HG03342 (cell line): Measurements from ENCODE around the gene ZNF341.
A peak's percentile ranks its signal among the peaks of the same experiment; 100 is the strongest.

Source experiments
- ATAC-seq: cut with Tn5 transposase; IDR thresholded peaks from one replicate; pipeline ENCODE4 v1.9.1; 2021; ENCODE audit warnings: mild to moderate bottlenecking, moderate library complexity; ENCODE audit not compliant: unreplicated experiment

Gene ZNF341

DNA sequence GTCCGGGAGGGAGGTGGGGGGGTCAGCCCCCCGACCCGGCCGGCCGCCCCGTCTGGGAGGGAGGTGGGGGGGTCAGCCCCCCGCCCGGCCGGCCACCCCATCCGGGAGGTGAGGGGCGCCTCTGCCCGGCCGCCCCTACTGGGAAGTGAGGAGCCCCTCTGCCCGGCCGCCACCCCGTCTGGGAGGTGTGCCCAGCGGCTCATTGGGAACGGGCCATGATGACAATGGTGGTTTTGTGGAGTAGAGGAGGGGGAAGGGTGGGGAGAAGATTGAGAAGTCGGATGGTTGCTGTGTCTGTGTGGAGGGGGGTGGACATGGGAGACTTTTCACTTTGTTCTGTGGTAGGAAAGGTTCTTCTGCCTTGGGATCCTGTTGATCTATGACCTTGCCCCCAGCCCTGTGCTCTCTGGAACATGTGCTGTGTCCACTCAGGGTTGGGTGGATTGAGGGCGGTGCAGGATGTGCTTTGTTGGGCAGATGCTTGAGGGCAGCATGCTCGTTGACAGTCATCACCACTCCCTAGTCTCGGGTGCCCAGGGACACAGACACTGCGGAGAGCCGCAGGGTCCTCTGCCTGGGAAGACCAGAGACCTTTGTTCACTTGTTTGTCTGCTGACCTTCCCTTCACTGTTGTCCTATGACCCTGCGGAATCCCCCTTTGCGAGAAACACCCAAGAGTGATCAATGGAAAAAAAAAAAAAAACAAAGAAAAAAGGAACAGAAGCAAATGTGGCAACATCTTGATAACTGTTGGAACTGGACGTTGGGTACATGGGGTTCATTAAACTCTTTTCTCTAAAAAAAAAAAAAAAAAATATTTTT, 30.0 kb upstream of the ZNF341 start:
- ATAC-seq = no peak

DNA sequence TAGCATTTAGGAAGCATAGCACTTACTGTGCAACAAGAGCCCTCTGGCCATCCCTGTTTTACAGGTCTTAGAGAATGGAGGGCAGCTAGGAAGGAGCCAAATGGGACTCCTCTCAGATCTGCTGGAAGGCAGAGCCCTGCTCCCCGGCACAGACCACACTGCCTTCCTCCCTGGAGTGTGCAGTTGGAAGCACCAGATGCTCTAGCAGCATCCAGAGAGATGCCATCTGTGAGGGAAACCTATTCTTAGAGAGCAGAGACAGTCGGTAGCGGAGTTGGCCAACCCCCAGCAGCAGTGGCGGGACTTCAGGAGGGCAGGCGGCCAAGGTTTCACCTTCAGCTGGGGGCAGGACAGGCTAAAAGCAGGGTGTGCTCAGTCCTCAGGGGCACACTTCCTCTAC, 28.9 kb upstream of the ZNF341 start:
- ATAC-seq = no peak

DNA sequence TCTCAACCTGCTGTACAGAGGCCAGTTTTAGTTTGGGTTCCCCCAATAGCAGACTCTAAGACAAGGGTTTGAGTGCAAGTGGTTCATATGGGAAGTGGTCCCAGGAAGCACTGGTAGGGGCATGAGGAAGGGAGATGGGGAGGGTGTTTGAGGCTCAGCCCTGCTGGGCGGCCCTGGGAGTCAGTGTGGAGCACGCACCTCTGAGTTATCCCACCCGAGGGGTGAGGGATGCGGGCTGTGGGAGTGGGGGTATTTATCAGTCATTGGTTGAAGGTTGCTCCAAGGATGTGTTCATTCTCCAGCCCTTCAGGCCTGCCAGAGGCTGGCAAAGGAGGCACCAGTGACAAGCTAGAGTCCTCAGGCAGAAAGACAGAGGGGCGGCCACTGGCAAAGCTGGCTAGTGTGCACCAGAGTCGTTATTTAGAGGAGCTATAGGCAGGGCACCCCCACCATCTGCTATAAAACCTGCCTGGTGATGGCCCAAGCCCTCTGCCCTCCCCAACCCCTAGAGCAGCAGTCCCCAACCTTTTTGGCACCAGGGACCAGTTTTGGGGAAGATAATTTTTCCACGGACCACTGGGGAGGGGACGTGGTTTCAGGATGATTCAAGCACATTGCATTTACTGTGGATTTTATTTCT, 28.2 kb upstream of the ZNF341 start:
- ATAC-seq = no peak

DNA sequence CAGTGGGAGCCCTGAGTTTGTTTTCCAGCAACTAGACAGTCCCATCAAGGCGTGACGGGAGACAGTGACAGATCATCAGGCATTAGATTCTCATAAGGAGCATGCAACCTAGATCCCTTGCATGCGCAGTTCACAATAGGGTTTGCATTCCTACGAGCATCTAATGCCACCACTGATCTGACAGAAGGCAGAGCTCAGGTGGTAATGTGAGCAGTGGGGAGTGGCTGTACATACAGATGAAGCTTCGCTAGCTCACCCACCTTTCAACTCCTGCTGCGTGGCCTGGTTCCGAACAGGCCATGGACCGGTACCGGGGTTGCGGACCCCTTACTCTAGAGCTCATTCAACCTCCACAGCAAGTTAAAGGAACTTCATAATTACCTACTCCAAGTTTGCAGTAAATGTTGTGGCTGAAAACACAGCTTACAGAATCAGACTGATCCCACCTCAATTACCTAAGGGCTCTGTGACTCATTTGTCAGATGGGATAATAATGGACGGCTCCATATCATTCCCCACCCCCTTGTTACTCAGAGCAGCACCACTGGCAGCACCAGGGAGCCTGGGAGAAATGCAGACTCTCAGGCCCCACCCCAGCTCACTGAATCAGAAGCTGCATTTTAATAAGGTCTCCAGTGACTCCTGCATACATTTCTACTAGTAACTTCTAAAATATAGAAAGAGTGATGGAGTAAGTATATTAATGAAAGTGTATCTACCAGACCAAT, 27.4 kb upstream of the ZNF341 start:
- no peak for ATAC-seq

DNA sequence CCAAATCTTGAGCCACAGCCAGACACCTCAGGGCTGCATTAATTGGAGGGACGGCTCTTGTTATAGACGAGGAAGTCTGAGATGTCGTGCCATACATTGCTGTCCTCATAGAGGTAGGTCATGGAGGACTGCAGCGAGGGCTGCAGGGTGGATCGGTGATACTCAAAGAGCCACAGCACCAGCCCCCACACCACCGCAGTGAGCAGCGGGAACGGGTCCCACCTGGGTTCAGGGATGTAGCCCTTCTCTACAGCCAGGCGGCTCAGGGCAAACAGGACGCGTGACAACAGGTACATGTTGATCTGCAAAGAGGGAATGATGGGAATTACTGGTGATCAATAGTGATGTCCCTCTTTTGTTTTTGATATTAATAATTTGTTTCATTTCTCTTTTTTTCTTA, 24.1 kb upstream of the ZNF341 start:
- ATAC-seq = no peak

DNA sequence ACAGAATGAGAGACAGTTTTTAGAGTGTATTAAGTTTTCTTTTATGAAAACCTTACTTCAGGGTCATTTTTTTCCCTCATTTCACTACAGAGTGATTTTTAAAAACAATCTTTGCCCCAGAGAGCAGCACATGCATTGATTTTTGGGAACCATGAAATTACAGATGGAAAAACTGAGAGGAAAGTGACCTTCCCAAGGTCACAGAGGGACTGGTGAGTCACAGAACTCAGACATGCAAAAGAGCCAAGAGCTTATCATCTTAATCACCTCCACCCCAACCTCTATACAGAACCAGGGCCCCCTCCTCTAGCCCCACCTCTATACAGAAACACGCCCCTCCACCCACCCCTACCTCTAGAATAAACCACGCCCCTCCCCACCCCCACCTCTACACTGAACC, 22.4 kb upstream of the ZNF341 start:
- no peak for ATAC-seq

DNA sequence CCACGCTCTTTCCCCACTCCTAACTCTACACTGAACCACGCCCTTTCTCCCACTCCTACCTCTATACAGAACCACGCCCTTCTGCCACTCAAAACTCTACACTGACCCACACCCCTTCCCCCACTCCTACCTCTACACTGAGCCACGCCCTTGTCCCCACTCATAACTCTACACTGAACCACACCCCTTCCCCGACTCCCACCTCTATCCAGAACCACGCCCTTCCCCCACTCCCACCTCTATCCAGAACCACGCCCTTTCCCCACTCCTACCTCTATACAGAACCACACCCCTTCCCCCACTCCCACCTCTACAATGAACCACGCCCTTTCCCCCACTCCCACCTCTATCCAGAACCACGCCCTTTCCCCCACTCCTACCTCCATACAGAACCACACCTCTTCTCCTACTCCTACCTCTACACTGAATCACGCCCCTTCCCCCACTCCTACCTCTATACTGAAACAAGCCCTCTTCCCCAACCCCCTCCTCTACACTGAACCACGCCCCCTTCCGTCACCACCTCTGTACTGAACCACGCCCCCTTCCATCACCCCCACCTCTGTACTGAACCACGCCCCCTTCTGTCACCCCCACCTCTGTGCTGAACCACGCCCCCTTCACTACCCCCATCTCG, 21.8 kb upstream of the ZNF341 start:
- ATAC-seq = no peak

DNA sequence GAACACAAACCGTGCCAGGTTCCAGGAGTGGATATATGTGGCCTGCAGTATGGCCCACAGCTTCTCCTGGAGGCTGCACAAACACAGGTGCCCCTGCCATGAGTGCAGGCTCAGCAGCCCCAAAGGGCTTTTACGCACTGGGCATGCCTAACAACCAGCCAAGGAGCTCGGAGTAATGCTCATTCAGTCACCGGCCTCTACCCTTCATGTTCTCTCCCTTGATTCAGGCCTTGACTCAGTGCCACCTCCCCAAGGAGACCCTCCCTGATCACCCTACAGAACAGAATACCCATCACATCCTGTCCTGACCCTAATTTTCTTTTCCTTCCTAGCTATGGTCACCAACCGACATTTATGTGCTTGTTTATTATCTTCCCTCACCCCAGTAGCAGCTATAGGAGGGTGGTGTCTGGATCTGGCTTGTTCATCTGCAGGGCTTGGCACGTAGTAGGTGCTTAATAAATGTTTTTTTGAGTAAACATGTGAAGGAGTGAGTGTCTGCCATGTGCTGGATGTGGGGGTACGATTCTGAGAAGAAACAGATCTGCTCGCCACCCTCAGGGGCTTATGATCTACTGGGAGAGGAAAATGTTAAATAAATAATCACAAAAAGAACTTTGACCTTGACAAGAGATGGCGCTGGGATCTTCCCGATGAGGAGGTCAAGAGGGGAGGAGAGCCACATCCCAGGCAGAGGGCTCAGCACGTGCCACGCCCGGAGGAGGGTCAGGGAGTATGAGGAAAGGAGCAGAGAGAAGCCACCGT, 20.9 kb upstream of the ZNF341 start:
- ATAC-seq = no peak

DNA sequence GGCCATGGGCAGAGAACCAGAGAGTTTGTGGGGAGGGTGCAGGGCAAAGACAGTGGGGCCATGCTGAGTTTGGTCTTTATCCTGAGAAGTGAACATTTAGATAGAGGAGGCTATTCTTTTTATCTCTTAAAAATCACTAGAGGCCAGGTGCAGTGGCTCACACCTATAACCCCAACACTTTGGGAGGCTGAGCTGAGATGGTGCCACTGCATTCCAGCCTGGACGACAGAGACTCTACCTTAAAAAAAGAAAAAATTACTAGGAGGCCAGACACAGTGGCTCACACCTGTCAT, 20.4 kb upstream of the ZNF341 start:
- no peak for ATAC-seq

DNA sequence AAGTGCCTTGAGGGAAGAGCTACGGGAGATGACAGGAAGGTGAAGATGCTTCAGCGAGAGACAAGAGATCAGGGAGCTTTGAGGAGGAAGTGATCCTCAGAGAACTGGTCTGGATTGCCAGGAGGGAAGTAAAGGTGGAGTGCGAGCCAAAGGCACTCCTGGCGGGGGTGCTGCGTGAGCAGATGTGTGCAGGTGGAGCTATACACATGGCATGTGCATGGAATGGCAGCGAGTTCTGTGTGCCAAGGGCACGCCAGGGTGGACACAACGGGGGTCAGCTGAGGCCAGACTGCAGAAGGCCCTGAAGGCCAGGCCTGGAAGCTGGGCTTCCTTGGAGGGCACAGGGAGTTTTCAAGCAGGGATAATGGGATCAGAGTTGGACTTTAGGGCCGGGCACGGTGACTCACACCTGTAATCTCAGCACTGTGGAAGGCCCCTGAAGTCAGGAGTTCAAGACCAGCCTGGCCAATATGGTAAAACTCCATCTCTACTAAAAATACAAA, 17.9 kb upstream of the ZNF341 start:
- no peak for ATAC-seq

DNA sequence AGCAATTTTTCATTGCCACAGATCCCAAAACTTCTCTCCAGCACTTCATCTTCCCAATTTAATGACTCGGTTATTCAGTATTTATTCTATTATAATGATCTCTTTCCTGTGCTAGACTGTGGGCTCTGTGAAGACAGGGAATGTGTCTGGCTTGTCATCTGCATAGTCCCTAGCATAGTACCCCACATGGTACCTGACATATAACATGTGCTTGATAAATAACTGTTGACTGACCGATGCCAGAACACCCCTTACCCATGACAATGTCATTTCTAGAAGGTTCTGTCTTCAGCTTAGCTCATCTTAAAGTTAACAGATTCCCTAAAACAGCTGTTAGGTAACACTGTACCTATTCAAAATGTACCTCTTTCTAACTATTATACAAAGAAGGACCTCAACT, 15.3 kb upstream of the ZNF341 start:
- no peak for ATAC-seq

DNA sequence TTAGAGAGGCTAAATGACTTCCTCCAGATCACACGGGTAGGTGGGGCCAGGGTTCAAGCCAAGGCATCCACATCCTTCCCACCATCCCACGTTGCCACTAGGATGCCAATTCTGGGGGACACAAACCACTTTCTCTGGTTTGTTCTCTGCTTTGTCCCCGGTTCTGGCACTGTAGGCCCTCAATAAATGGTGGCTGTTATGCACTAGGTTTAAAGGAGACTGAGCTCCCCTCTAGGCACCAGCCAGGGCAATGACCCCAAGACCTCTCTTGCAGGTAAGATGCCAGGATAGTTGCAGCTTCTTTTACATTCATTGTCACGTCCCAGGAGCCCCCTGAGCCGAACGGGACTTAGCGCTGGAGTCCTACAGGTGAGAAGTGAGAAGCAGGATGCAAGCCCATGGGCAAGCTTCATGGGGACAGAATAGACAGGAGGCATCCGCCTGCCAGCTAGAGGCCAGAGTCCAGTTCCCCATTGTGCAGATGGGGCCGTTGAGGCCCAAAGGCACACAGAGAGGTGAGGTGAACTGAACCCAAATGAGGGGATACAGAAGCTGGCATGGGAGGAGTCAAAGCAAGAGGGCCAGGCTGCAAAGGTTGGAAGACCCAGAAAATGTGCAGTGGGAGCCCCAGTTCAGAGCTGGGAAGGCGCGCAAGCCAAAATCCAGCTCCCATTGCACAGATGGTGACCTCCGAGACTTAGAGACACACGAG, 12.4 kb upstream of the ZNF341 start:
- no peak for ATAC-seq

DNA sequence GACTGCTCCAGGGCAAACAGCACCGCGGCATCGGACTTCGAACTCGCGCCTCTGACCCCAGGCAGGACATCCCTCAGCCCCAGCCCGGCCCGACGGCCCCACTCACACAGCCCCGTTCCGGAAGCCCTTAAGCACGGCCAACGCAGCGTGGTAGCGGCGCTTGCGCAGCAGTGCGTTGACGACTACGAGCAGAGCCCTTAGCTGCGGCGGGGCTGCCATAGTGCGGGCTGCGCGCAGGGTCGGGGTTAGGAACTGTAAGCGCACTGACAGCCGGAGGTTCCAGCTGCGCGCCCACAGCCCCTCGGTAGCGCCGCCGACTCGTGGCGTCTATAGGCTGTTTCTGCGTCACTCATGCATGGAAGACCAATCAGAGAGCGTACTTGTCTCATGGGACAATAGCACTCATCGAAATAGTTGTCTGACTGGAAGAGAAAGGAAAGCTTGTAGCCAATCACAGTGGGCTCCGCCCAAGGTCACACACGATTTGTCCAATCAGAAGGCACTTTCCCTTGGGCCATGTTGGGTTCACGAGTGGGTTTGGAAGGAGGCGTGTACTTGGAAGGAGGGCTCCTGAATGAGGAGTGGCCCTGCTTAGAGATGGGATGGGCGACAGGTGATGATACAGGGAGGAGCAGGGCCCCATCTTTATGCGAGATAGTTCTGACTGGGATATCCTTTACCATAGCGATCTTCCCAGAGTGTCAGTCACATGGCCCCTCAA, 11.6 kb upstream of the ZNF341 start, which contains the start of gene PXMP4:
PXMP4 (minus strand) TSS at position 322 of the 721 bp plus-strand sequence; CDS start at position 219, 103 bp downstream.
- peak; percentile 87 for ATAC-seq

DNA sequence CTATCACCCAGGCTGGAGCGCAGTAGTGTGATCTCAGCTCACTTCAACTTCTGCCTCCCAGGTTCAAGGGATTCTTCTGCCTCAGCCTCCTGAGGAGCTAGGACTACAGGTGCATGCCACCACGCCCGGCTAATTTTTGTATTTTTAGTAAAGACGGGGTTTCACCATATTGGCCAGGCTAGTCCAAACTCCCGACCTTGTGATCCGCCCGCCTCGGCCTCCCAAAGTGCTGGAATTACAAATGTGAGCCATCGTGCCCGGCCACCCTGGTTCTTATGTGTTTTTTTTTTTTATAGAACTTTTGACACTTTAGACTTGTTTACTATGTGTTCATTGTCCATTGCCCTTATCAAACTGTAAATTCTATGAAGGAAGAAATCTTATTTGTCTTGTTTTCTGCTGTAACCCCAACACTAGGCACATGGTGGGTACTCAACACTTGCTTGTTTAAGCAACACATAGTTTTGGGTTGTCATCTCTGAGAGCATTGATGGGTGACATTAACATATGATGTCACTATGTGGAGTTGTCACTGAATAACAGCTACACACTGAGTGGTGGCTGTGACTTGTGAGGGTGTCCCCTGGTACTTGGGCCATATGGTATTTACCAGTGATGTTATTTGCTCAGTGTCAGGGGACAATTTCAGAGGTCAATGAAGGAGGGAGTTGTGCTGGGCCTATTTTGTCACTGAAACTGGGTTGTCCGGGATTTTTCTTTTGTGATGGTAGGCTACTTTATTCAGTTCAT, 10.2 kb upstream of the ZNF341 start:
- ATAC-seq = no peak

DNA sequence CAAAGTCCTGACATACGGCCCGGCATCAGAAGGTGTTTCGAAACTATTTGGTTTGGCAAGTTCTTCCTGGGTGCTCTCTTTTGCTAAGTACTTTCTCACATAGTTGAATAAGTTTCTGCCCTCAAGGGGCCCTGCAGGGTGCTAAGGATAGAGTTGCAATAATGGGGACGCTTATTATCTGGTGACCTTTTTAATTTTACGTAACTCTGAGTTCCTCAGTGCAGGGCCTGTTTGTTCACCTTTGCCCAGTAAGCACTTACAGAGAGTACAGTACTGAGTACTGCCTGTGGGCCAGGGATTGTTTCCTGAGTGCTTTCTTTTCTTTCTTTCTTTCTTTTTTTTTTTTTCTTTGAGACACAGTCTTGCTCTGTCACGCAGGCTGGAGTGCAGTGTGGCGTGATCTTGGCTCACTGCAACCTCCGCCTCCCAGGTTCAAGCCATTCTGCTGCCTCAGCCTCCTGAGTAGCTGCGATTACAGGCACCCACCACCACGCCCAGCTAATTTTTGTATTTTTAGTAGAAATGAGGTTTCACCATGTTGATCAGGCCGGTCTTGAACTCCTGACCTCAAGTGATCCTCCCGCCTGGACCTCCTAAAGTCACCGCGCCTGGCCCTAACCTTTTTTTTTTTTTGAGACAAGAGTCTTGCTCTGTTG, 7.2 kb upstream of the ZNF341 start:
- ATAC-seq = no peak

DNA sequence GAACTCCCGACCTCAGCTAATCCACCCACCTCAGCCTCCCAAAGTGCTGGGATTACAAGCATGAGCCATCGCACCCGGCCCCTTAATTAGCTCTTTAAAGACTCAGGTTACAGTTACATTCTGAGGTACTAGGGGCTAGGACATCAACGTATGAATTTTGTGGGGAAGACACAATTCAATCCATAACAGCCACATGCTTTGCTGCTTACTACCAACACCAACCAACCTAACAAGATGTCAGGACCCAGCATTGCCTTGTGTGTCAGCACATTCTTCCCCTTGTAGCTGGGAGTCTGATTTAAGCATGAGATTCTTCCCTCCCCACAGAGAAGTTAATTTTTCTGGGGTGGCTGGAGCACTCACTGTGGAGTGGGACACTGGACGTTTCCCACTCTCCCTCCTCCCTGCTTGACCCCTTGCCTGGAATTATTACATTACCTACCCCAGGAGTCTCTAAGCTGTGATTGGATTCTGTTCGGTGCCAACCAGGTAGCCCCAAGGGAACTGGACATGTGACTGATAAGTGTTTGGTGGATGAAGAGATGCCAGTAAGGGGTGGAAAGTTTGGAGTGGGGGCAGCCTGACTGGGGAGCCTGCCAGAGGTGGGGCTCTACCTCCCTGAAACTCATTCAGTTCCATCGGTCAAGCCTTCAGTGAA, 6.1 kb upstream of the ZNF341 start:
- ATAC-seq = no peak

DNA sequence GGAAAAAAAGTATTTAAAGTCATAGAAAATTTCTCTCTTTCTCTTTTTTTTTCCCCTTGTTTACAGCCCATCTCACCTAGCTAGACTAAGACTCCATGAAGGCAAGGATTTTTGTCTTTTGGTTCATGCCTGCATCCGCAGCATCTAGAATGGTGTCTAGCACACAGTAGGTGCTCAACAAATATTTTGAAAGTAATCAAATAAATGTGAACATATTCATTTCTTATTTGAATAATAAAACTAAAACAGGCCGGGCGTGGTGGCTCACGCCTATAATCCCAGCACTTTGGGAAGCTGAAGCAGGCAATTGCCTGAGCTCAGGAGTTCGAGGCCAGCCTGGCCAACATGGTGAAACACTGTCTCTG, 4.7 kb upstream of the ZNF341 start:
- ATAC-seq = no peak

DNA sequence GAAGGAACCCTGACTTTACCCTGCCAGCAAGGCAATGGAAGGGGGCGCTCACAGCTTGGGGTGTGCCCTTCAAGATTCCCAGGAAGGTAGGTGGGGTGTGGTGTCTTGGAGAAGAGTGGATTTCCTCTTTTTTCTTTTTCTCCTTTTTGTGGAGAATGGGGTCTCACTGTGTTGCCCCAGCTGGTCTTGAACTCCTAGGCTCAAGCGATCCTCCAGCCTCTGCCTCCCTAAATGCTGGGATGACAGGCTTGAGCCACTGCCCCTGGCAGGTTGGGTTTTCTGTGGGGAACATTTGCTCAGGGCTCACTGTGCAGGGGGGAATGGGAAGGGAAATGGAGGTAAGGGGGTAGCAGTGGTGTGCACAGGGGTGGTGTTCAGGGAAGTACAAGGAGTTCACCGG, 4.0 kb upstream of the ZNF341 start:
- no peak for ATAC-seq
